Measurements from ENCODE around the gene HEATR5B. TPM values are rescaled to one million over a fixed set of nuclear protein-coding genes. Genes with fewer than 3 reads are reported as not detected.

The HEATR5B gene
- total and polyA plus RNA-seq, 2 of the 8 experiments (the other 6 are each of a cell fraction or from before 2014, with no cell fraction given) = 7.0 to 12.6 TPM

DNA sequence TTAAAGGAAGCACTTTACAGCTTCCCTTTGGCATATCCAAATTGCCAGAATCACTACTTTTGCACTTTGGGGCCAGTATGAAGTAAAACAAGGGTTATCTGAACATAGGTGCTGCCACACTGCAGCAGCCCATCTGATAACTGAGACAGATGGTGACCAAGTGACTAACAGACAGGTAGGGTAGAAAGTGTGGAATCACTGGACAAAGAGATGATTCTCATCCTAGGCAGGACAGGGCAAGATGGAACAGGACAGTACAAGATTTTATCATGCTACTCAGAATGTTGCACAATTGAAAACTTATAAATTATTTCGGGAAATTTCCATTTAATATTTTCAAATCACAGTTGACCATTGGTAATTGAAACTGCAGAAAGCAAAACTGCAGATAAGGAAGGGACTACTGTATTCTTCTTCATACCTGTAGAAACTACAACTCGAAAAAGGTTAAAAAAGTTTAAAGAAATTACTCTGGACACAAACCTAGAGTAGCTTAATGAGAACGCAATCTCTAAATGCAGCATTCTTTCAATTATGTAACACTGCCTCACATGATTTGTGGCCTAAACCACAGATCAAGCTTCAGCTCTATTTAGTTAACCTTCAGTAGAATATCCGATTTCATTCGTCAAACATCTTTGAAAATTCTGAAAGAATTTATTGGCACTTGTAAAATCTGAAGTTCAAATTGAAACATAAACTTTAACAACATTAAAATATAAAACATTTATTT, 31.4 kb downstream of the HEATR5B start (continued):
- no peak for TF ChIP-seq BCL11A (IDR thresholded peaks at IDR 0.05; ENCODE audit: low read depth in 2 of 2, low read length in 2 of 2)
- TF ChIP-seq NANOG (IDR thresholded peaks at IDR 0.05; ENCODE audit: insufficient read depth, low read depth, low read length, poor library complexity, severe bottlenecking) = no peak
- no peak for TF ChIP-seq SRF (IDR thresholded peaks at IDR 0.05; ENCODE audit: low read depth, low read length)
- no peak for TF ChIP-seq KDM5A (IDR thresholded peaks at IDR 0.05; ENCODE audit: low read length)
- no peak for TF ChIP-seq SP4 (IDR thresholded peaks at IDR 0.05; ENCODE audit: low read length)
- no peak for TF ChIP-seq GTF2F1 (IDR thresholded peaks at IDR 0.05; ENCODE audit: borderline replicate concordance, low read depth, low read length)
- TF ChIP-seq, protein P1, sequence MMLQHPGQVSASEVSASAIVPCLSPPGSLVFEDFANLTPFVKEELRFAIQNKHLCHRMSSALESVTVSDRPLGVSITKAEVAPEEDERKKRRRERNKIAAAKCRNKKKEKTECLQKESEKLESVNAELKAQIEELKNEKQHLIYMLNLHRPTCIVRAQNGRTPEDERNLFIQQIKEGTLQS (IDR thresholded peaks at IDR 0.05; ENCODE audit: insufficient read depth, low read depth, low read length) = no peak

All from H1 (cell line).